Measurements from ENCODE around the gene SAP130. TPM values are rescaled to one million over a fixed set of nuclear protein-coding genes. Genes with fewer than 3 reads are reported as not detected.
"Not testable (repeated sequence)": the region's sequence is repeated elsewhere in the genome, so short reads cannot be mapped to it uniquely, and the experiment has no call there.

The SAP130 gene
- total RNA-seq, 1 donor from 2014 or later = 3.4 TPM

DNA sequence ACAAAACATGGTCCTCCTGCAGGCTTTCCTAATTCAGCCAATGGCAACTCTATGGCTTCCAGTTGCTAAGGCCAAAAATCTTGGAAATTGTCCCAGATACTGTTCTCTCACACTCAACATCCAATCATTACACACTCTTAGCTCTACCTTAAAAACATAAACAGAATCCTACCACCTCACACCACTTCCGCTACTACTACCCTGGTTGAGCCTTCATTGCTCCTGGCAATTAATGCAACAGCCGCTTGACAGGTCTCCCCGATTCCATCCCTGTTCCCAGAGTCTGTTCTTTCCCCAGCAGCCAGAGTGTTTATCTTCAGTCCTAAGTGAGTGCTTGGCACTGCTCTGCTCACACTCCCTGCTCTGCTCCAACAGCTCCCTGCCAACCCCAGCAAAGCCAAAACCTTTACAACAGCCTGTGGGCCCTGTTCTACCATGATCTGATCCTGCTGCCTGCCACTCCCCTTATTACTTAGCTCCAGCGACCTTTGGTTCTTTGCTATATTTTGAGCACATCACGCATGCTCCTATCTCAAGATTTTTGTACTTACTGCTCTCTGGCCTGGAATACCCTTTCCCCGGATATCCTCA is 74.6 kb downstream of the SAP130 start:
- DNase-seq (ENCODE audit: low read depth in 2 of 2) = no peak

DNA sequence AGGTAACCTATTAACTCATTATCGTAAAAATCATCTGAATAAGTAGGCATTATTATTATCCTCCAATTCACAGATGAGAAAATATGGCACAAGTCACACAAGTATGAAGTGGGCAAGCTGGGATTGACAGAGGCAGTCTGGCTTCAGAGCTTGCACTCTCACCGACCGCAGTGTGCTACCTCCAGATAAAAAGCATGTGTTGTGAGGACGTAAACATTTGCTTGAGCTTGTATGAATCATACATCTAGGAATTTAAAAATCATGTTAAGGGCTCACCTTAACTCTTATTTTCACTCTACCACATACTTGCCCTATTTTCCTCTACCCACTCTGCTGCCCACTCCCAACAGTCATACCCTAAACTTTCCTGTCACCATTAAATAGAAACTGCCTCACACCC is 76.8 kb downstream of the SAP130 start:
- DNase-seq (ENCODE audit: low read depth in 2 of 2) = no peak

DNA sequence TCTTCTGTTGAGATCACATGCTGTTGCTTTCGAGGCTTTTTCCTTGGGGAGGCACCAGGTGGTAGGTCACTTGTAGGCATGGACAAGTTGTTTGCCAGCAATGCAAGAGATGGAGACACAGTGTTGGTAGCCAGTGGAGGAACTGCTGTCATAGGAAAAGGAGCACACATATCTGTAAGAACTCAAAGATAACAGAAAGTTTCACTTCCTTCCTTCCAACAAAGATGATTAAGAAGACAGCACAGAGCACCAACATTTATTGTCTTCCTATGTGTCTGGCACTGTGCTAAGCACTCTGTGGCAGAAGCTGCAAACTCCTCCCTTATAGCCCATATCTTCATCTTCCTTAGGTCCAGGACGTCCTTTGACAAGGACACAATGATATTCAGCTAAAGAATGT is 77.6 kb downstream of the SAP130 start:
- no peak for DNase-seq (ENCODE audit: low read depth in 2 of 2)

DNA sequence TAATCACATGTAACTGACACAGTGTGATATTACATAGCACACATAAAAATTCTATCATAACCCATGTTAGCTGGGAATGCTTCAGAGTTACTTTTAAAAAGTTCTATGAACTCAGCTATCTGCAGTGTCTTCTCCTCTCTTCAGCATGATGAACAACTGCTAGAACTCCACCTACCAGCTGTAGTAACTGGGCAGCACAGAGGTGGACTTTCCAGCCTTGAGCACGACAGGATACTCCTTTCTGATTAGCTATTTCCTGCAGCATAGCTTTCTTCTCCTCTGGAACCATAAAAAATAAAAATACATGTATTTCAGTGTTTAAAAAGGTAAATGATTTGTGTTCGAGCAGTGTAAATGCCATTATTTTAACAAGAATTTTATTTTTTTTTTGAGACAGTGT is 82.6 kb downstream of the SAP130 start:
- DNase-seq (ENCODE audit: low read depth in 2 of 2) = peak in 1 of 2 donors; percentile 59

DNA sequence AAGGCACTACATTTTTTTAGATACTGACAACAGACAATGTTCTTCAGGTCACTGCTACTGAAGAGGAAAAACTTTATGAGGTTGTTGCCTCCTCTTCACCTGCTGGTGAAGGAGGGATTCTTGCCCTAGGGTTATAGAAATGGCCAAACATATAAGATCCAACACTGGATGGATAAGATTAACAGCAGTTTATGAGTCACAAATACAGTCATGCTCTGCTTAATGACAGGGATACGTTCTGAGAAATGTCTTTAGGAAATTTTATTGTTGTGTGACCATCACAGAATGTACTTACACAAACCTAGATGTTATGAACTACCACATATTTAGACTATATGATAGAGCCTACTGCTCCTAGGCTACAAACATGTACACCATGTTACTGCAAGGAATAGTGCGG is 84.7 kb downstream of the SAP130 start:
- no peak for DNase-seq (ENCODE audit: low read depth in 2 of 2)

DNA sequence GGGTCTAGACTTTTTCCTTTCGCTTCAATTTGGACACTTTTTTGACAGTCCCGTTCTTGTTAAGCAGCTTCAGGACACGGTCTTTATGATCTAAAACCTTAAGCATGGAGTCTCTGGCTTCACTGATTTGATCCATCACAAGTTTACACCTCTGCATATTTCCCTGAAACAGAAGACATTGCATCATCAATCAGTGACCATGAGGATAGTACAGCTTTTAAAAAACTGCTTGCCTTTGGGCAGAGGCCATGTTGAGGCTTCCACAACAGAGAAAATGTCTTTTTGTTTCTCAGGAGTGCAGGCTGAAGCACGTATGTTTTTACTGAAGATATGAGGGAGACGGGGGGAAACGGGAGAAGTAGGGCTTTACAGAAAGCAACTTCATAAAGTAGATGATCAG is 85.9 kb downstream of the SAP130 start:
- DNase-seq (ENCODE audit: low read depth in 2 of 2) = no peak

DNA sequence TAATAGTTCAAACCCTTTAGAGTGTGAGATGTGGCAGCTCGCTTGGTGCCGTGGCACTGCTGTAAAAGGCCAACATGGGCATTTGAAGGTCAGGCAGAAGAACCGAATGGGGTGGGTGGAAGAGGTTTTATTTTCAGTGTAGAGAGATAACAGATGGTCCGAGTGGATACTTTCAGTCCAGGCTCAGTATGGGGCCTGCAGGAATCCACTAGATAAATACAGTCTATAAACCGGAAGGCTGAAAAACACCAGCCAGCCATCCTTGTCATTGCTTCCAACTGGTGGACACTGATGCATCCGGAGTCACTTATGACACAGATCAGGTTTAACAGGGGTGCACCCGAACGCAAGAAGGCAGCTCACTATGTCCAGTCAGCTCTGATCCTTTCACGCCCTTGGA is 86.4 kb downstream of the SAP130 start:
- DNase-seq (ENCODE audit: low read depth in 2 of 2) = peak in 1 of 2 donors; percentile 17

DNA sequence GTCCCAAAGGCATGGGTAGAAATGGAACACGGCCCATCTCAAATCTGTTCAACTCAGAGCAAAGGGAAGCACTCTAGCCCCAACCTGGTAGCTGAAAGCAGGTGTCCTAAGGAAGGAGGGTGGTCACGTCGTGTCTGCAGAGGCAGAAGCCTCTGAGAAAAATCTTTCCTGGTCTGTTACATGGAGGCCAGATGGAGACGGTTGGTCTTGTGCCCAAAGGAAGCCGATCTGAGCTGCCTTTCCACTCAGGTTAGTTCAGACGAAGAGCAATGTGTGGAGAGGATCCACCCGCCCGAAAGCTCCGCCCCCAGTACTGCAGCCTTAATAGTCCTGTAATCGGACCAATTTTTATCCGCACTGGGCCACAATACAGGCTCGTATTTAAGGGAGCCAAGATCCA is 87.2 kb downstream of the SAP130 start:
- DNase-seq (ENCODE audit: low read depth in 2 of 2) = no peak

DNA sequence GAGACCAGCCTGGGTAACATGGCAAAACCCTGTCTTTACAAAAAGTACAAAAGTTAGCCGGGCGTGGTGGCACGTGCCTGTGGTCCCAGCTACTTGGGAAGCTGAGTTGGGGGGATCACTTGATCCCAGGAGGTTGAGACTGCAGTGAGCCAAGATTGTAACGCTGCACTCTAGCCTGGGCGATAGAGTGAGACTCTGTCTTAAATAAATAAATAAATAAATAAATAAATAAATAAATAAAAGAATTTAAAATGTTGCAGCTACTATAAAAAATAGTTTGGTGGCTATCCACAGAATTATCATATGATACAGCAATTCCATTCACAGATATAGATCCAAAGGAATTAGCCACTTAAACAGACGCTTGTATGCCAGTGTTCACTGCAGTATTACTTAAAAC is 92.5 kb downstream of the SAP130 start:
- DNase-seq (ENCODE audit: low read depth in 2 of 2) = no peak

DNA sequence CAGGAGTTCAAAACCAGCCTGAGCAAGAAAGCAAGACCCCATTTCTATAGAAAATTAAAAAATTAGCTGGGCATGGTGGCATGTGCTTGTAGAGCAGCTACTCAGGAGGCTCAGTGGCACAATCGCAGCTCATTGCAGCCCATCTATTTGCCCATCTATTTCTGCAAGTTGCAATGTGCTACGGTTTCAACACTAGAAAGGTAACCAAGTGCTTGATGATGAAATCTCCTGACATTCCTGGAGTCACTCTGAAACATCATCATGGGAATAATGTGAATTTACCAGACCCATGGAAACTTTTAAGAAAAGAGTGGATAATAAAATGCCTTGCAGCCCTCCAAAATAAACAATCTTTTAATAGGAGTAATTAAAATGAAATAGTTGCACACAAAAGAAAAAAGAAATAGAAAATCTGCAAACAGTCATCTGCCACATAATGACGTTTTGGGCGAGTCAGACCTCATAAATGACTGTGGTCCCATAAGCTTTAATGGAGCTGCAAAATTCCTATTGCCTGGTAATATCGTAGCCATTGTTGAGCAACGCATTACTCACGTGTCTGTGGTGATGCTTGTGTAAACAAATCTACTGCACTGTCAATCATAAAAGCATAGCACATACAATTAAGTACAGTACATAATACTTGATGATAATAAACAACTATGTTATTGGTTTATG is 95.5 kb downstream of the SAP130 start:
- peak; percentile 2 to 37 for DNase-seq (ENCODE audit: low read depth in 2 of 2)

DNA sequence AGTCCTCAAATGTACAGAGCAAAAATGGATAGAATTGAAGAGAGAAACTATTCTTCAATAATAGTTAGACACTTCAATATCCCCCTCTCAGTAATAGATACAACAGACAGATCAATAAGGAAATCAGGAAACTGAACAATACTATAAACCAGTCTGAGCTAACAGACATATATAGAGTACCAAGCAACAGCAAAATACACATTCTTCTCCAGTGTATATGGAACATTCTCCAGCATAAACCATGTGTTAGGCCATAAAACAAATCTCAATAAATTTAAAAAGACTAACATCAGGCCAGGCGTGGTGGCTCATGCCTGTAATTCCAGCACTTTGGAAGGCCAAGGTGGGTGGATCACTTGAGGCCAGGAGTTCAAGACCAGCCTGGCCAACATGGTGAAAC is 98.4 kb downstream of the SAP130 start:
- no peak for DNase-seq (ENCODE audit: low read depth in 2 of 2)

DNA sequence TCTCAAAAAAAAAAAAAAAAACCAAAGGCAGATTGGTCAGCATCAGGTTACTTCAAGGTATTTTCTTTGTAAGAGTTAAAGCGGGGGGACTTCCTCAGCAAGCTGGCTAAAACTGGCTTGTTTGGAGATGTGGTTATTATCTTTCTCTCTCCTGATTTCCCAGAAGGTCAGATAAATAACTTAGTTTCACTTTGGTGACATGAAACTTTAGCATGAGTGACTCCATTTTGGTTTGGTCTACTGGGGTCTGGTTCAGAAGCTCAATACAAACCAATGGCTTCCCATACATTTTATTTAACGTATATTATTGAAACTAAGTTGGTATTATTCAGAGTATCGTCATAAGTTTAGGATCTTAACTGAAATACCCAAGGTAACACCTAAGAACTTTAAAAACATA is 100.5 kb downstream of the SAP130 start:
- DNase-seq (ENCODE audit: low read depth in 2 of 2) = no peak

DNA sequence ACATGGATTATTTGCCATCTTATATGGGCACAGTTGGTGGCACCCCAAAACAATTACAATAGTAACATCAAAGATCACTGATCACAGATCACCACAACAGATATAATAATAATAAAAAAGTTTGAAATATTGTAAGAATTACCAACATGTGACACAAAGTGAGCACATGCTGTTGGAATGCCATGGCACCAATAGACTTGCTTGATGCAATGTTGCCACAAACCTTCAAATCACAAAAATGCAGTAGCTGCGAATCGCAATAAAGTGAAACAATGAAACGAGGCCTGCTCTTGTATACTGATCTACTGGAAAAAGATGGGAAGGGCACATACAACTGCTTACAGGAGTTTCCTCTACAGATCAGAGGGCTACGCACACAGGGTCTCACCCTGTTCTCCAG is 109.9 kb downstream of the SAP130 start:
- no peak for DNase-seq (ENCODE audit: low read depth in 2 of 2)

DNA sequence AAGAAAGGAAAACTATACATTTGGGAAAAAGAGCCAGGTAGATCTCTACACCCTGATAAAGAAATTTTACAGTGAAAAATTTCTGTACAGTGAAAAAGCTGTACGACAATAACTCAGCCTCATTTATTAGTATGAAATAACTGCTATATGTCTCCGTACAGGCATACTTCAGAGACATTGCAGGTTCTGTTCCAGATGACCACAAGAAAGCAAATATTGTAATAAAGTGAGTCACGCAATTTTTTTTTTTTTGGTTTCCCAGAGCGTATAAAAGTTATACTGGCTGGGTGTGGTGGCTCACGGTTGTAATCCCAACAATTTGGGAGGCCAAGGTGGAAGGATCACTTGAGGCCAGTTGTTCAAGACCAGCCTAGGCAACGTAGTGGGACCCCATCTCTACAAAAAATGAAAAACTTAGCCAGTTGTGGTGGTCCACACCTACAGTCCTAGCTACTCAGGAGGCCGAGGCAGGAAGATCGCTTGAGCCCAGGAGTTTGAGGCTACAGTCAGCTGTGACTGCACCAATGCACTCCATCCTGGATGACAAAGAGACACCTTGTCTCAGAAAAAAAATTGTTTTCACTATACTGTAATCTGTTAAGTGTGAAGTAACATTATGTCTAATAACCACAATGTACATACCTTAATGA is 113.9 kb downstream of the SAP130 start:
- no peak for DNase-seq (ENCODE audit: low read depth in 2 of 2)

DNA sequence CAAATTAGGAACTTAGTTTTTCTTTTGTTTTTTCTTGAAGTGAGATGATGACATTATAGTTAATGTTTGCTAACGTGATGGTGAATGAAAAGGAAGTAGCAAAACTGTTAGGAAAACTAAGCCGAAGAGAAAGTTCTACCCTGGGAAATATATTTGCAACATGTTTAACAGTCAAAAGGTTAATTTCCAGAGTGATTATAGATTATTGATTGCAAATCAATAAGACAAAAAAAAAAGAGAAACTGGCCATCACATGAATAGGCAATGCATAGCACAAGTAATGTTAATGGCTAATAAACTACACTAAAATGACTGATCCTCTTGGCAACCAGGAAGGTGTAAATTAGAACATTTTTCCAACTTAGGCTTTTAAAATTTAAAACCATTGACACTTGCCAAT is 116.1 kb downstream of the SAP130 start:
- no peak for DNase-seq (ENCODE audit: low read depth in 2 of 2)

DNA sequence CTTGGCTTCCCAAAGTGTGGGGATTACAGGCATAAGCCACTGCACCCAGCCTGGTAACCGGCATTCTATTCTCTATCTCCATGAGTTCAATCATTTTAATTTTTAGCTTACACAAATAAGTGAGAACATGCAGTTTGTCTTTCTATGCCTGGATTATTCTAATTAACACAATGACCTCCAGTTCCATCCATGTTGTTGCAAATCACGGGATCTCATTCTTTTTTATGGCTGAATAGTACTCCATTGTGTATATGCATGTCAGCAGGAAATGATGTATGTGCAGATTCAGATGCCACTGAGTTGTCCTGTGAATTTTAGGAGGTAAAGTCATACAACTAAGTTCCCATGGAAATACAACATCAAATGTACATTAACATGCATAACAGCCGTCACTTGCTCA is 117.4 kb downstream of the SAP130 start:
- no peak for DNase-seq (ENCODE audit: low read depth in 2 of 2)

DNA sequence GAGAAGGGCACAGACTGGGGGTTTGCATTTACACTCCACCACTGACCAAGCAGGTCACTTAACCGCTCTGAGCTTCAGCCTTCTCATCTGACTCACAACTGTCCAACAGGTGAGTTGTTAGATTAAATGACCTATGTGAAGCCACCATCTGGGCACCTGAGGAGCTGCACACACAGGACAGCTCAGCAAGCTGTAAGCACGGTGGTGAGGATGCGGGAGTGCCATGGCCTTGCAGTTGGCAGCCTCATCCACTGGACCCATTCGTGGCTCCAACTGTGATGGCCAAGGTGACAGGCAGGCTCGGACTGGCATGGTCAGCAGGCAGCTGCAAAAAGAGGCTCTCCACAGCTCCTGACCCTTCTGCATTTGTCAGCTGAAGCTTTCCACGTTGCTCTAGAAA is 118.8 kb downstream of the SAP130 start:
- DNase-seq (ENCODE audit: low read depth in 2 of 2) = no peak

DNA sequence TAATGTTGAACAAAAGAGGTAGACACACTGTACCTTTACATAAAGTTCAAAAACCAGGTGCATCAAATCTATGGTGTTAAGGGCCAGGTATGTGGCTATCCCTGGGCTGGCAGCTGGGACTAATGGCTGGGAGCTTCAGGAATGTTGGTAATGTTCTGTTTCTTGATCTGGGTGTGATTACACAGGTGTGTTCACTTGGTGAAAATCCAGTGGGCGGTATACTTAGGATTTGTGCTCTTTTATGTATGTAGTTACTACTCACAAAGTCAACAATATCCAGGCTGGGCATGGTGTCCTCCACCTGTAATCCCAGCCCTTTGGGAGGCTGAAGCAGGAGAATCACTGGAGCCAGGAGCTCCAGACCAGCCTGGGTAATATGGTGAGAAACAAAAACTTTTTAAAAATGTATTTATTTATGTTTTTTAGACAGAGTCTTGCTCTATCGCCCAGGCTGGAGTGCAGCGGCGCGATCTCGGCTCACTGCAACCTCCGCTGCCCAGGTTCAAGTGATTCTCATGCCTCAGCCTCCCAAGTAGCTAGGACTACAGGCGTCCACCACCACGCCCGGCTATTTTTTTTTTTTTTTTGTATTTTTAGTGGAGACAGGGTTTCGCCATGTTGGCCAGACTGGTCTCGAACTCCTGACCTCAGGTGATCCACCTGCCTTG is 120.0 kb downstream of the SAP130 start:
- not testable (repeated sequence) for DNase-seq (ENCODE audit: low read depth in 2 of 2)

DNA sequence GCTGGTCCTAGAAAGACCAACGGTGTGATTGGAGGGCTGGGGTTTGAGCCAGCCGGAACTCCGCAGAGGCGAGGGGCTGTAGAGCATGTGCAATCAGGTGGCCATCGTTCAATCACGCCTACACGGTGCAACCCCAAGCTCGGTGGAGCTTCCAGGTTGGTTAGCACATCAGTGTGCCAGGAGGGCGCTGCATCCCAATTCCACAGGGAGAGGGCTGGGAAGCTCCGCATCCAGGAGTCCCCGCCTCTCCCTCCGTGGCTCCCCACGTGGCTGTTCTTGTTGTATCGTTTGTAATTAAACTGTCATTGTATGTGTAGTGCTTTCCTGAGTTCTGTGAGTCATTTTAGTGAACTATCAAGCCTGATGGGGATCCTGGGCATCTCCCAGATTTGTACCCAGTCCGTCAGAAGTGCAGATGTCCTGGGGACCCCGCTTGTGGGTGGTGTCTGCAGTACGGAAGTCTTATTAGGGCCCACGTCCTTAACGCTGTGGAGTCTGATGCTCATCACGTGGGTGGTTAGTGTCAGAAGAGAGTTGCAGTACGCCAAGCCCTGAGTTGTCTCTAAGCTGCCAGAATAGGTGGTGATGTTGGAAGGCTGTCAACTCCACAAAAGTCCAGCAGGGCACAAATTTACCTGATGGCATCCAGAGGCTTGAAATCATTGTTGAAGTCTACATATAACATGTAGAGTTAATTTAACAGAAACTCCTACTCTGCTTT is 121.5 kb downstream of the SAP130 start:
- no peak for DNase-seq (ENCODE audit: low read depth in 2 of 2)

DNA sequence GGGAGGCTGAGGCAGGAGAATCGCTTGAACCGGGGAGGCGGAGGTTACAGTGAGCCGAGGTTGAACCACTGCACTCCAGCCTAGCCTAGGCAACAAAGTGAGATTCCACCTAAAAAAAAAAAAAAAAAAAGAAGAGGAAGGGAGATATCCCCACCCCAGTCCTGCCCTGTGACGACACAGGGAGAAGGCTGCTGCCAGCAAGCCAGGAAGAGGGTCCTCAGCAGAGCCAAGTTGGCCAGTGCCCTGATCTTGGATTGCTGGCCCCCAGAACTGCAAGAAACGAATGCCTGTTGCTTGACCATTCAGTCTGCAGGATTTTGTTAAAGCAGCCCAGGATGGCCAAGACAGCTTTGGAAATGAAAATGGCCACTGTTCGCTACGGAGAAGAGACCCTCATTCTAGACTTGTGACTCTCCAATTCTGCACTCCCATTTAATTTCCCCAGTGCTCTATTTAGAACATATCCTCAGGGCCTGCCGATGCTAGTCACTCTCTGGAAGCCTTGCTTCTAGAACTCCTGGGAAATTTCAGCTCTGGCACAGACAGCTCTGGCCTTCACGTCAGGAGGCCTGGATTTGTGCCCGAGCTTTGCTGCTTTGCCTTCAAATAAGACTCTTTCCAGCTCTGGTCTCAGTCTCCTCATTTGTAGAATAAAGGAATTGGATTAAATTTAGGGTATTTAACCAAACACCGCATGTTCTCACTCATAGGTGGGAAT is 126.4 kb downstream of the SAP130 start:
- no peak for DNase-seq (ENCODE audit: low read depth in 2 of 2)

DNA sequence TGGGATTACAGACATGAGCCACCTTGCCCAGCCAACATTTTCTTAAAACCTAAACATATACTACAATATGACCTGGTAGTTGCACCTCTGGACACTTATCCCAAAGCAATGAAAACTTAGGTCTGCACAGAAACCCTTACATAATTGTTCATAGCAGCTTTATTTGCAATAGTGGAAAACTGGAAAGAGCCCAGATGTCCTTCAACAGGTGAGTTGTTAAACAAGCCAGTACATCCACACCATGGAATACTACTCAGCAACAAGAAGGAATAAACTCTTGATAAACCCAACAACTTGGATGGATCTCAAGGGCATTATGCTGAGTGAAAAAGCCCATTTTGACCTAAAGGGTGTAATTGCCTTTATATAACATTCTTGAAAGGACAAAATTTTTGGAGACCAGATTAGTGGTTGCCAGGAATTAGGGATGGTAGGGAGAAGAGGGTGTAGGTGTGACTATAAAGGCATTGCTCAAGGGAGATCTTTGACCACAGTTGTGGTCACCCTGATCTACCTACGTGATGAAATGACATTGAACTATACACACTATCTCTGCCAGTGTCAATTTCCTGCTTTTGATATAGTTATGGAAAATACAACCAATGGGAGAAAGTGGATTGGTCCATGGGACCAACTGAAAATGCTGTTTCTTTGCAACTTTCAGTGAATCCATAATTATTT is 130.2 kb downstream of the SAP130 start:
- peak in 1 of 2 donors; percentile 55 for DNase-seq (ENCODE audit: low read depth in 2 of 2)

Data from lung microvascular endothelial cell (primary cell).